SIG-M5 (cell line): ENCODE measurements around the gene TPST2.

Experiments
- DNase-seq: peaks from one replicate; lab custom pipeline; 2025; lab: John Stamatoyannopoulos, UW

The TPST2 gene

DNA sequence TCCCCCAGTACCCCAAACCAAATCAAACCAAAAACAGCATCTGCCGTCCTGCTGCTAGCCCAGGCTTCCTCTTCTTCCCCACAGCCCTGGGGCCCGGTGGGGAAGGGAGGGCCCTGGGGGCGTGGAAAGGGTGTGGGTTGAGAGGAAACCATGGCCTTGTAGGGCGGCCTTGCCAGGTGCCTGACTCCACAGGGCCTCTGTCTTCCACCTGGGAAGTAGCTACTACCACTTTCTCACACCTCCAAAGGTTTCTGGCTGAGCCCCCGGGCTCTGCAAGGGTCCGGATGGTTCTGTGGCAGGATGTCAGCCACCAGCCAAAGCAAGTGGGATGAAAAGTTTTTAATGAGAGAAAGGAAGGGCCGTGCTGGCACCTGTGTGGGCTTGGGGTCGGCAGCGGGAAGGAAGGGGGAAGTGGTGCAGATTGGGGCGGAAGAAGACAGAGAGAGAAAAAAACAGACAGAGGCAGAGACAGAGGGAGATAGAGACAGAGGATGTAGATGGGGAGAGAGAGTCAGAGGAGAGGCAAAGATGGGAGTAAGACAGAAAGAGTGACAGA lies 10.5 kb downstream of the TPST2 start:
- DNase-seq = no peak

DNA sequence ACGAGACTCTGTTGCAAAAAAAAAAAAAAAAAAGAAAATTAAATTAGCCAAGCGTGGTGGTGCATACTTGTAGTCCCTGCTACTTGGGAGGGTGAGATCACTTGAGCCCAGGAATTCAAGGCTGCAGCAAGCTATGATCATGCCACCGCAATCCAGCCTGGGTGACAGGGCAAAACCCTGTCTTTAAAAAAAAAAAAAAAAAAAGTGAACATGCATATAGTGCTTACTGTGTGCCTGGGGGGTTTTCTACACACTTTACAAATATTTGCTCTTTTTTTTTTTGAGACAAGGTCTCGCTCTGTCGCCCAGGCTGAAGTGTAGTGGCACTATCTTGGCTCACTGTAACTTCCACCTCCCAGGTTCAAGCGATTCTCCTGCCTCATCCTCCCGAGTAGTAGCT lies 12.9 kb downstream of the TPST2 start:
- no peak for DNase-seq

DNA sequence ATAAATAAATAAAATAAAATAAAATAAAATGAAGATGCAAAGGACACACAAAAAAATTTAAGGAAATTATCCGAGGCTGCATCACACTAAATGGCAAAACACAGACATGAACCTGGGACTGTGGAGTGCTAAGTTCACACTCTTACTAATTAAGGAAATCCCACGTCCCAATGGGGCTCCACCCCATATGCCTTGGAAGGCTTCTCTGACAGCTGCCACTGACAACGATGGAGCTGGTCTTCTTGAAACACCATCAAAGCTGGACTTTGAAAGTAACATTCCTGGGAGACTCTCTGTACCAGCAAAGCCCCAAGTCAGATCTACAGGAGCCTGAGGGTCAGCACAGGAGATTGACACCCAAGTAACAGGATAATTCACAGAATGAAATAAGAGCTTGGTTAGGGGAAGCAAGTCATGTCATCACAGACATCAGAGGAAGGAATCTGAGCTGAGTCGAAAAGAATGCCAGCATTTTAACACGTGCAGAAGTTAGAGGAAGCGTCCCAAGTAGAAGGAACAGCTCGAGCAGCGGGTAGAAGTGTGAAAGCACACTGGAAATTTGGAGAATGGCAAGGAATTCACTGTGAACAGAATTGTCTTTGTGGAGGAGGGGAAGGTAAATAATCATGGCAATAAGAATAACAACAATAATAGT lies 13.8 kb downstream of the TPST2 start:
- no peak for DNase-seq

DNA sequence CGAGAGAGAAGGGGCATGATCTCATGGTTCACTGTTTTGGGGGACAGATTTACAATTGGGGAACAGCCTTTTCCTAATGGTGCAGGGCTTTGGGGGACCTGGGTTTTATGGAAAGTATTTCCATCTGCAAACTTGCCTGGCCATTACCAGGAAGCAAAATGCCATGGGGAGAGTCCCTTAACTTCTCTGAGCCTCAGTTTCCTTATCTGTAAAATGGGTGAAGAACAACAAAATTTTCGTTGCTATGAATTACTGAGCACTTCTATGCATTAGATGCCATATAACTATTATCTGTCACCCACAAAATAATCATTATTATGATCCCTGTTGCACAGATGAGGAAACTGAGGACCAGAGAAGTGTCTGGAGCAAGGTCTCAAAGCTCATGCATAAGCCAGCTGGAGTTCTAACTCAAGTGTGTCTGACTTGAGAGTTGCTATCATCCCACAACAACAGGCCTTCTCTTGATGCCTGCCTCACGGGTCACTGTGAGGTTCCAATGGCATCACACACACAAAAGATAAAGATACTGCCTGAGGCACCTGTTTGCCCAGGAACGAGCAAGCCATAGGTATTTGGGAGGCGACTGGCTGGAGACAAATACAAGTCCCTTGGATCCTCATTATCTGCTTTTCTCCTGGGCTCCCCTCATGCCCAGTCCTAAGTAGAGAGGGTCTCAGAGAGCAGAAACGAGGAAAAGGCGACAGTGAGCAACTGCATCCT lies 15.8 kb downstream of the TPST2 start:
- no peak for DNase-seq

DNA sequence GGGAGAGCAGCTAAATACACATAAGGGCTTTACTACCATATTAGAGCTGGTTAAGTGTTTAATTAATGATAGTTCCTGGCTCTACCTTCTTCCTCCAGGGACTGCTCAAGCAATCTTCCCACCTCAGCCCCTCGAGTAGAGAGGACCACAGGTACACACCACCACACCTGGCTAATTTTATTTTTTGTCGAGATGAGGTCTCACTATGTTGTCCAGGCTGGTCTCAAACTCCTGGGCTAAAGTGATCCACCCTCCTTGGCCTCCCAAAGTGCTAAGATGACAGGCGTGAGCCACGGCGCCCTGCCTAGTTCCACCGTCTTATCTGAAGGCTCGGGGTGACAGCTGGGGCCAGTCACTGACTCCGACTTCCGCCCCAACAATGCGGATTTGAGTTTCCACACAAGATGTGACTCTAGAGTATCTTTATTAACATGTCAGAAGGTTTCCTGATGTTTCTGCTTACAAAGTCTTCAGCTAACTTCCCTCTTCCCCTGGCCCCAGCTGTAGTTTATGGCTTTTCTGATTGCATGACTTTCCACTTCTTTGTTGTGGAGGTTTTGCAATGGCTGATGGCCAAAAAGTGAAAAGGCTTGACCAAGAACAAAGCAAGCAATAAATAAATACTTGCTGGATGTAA lies 16.8 kb downstream of the TPST2 start:
- peak; percentile 56 for DNase-seq

DNA sequence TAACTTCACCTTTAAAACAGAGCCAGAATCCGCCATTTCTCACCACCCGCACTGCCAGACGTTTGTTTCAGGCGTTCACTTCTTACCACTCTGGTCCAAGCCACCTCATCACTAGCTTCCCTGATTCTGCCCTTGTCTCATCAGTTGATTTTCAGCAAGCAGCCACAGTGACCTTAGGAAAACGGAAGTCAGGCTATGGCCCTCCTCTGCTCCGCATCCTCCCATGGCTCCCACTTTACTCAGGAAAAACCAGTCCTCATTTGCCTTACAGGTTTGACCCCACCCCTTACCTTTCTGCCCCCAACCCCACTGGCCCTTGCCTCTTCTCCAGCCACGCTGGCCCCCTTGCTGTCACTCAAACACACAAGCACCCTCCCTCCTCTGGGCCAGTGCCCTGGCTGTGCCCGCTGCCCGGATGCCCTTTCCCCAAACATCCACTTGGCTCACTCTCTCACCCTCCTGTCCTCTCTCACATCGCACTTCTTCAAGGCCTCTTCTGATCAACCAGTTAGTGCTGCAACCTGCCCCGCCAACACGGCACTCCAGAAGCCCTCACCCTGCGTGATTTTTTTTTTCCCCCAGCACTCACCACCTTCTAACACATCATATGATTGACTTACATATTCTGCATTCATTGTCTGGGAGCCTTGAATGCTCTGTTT lies 18.9 kb downstream of the TPST2 start:
- no peak for DNase-seq

DNA sequence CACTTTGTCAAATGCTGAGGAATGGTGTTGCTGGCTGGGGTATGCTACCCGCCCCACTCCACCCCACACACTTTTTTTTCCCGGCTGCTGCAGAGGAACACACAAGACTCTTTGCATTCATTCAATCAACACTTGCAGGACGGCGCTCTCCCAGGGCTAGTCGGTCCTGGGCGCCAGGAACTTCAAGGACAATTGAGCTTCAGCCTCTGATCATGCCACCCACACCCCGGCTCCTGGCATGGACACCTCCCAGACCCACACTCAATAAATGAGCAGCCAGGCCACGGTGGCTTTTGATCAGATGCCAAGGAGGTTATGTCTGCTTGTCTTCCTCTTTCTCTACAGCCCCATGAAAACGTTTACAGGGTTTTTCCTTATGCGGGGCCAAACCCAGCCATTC lies 19.8 kb downstream of the TPST2 start:
- no peak for DNase-seq

DNA sequence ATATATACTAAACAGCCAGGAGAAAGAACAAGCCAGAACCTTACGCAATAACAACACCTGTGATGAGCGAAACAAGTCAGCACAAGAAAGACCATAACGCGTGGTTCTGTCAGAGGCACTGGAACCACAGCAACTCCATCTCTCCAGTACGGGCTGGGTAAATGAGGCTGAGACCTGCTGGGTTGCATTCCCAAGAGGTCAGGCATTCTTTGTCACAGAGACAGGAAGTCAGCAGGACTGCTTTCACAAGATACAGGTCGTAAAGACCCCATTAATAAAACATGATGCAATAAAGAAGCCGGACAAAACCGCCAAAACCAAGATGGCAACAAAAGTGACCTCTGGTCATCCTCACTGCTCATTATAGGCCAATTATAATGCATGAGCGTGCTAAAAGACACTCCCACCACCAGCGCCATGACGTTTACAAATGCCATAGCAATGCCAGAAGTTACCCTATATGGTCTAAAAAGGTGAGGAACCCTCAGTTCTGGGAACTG lies 21.7 kb downstream of the TPST2 start:
- DNase-seq = no peak

DNA sequence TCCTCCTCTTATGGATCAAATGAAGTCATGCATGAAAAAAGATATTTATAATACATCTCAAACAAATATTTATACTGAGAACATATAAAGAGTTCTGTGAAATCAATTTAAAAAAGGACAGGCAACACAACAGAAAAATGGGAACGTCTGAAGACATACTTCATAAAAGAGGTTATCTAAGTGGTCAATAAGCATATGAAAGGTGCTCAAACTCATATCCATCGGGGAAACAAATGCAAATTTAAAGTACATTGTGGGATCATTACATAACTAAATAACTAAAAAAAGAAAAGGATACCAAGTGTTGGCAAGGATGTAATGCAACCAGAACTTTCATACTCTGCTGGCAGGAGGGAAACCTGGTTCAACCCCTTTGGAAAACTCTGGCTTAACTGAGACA lies 22.3 kb downstream of the TPST2 start:
- DNase-seq = no peak

DNA sequence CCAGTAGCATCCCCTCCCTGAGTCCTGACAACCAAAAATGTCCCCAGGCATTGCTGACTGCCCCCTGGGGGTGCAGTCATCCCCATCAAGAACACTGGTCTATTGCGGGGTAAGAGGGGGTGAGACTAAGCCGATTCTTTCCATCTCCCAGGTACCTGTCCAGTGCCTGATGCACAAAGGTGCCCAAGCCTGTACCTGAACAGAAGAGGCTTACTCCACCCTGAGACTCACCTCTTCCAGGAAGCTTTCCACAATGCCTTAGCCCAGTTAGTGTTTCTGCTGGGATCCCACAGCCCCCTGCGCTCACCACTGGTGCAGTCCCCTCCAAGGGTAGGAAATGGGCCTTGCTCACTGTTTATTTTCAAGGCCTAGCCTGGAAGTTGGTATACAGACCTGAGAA lies 22.9 kb downstream of the TPST2 start:
- no peak for DNase-seq

DNA sequence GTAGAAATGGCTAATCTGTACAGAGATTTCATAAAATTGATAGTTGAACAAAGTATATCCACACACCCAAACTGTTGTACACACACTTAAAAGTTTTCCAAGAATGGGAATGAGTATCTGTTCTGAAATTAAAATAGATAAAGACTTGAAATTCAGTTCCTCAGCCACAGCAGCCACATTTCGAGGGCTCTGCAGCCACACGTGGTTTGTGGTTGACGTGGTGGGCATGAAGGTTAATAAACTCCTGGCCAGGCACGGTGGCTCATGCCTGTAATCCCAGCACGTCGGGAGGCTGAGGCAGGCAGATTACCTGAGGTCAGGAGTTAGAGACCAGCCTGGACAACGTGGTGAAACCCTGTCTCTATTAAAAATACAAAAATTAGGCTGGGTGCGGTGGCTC lies 24.0 kb downstream of the TPST2 start:
- no peak for DNase-seq

DNA sequence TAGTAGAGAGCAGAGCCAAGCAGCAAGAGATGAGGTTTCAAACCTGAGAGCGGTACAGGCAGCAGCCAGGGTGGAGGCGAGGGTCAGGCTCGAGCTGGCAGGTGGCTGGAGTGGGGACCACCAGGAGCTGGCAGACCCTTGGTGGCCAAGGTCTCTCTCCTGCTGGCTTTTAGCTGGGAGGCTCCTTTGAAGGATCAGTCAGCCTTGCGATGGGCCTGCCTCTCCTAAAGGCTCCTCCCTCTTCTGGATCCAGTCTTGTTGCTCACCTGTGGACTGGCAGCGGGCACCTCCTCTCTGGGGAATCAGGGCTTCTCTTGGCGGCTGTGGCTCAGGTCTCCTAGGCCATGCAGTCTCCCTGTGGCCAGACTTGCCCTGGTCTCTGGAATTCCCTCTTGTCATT lies 24.8 kb downstream of the TPST2 start:
- no peak for DNase-seq

DNA sequence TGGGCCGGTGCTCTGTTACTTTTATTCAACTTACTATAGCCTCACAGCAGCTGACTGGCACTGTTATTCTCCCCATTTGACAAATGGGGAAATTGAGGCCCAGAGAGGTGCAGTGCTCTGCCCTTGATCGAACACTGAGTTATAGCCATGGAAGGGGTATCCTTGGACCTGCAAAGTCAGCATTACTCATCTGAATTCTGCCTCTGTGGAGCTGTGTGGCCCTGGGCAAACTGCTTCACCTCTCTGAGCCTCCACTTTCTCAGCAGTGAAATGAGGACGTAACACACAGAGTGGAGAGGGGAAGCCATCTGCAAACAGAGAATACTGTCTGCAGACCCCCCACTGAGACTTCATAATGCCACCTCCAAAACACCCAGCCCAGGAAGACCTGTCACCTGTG lies 25.3 kb downstream of the TPST2 start:
- DNase-seq = no peak

DNA sequence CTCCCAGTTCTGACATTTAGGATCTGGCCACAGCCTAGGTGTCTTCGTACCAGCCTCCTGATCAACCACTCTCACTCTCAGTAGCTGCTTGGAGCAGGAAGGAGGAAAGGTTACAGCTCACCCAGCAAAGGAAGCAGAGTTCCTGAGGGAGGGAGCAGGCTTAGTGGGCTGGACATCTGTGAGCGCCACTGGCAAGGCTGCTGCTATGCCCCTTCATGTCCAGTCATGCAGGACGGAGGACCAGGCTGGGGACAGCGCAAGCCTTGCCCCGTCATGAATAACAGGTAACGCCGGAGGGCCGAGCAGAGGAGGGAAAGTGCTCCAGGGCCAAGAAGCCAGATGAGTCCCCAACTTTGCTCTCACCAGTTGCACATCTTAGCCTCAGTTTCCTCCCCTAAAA lies 25.8 kb downstream of the TPST2 start:
- DNase-seq = no peak

DNA sequence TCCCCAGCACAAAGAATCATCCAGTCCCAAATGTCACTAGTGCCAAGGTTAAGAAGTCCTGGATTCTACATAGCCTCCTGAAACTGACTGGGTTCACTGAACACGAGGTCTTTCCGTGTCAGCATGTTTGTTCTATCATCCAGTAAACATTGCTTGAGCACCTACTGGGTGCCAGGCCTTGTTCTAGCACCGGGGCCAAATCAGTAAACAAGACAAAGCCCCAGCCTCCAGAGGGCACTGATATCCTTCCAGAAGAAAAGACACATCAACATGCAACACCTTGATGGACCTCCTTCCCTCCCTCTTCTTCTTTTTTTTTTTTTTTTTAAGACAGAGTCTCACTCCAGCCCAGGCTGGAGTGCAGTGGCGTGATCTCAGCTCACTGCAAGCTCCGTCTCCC lies 26.9 kb downstream of the TPST2 start:
- DNase-seq = no peak

DNA sequence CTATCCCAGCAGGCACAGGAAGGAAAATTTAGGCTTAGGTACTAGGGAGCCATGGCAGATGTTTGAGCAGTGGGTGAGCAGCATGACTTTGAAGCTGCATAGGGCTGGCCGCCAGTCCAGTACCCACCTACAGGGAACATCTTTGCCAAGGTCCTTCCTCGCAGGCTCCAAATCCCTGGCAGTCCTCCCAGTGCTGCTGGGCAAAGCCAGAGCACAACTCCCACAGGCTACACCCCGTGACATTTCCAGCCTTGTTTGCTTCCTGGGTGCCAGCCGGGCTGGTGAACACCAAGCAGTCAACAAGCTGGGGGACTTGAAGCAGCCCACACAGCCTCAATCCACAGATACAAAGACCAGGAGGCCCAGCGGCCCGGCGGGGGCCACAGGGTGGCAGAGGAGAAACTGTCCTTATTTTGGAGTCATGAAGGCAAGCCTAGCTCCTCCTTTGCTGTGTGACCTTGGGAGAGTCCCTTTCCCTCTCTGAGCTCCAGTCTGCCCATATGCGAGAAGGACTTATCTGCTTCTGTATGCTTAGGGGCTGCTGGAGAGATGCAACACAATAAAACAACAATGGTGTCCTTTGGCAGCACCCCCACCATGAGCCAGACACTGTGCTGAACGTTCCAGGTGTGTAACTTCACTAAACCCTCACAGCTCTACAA lies 28.0 kb downstream of the TPST2 start:
- no peak for DNase-seq

DNA sequence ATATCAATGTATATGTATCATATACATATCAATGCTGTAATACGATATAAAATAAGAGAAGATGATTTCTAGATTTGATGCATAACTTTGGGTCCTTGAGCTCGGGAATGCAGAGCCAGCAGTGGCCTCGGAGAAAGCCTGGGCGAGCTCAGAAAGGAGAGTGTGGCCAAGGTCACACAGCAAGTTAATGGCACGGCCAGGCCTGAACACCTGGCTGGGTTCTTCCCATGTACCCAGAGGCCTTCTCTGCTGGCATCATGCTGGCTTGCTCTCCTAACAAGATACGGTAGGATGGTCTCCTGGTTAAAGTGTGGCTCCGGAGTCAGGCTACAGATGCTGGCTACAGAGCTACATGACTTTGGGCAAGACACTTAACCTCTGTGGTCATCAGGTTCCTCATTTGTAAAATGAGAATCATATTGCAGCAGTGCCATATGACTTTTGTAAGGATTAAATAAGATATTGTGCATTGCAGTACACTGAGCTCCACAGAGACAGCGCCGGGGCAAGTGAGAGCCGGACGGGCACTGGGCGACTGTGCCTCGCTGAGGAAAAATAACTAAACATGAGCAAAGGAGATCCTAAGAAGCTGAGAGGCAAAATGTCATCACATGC lies 29.9 kb downstream of the TPST2 start:
- DNase-seq = no peak

DNA sequence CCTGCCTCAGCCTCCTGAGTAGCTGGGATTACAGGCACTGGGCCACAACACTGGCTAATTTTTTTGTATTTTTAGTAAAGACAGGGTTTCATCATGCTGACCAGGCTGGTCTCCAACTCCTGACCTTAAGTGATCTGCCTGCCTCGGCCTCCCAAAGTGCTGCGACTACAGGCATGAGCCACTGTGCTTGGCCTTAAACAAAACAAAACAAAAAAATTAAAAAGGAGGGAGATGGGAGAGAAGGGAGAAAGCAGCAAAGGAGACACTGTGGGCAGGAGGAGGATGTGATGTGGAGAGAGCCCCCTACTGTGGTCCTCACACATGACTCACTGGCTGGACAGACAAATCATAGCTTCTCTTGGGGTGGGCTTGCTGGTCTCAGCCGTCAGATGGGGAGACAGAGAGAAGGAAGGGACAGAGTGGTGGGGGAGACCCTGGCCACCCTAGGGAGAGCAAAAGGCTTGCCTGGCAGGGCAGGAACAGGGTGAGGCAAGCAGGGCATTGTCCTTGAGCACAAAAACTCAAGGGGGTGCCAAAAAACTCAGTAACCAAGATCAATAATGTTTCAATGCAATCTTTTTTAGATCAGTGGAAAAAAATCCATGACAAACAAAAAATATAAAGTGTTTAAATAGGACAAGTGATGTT lies 31.6 kb downstream of the TPST2 start:
- DNase-seq = no peak

DNA sequence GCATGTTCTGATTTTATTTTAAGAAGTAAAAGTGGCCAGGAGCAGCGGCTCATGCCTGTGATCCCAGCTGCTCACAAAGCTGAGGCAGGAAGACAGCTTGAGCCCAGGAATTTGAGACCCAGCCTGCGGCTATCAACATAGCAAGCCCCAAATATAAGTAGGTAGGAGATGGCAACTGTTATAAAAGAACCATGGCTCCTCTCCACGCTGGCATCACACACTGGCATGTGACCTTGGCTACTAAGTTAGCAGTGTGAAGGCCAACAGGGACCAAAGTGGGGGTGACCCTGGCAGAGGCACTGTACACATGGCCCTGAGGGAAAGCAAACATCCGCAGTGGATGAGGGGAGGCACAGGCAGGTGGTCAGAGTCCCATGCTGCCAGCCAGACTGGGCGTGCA lies 33.0 kb downstream of the TPST2 start:
- DNase-seq = no peak

DNA sequence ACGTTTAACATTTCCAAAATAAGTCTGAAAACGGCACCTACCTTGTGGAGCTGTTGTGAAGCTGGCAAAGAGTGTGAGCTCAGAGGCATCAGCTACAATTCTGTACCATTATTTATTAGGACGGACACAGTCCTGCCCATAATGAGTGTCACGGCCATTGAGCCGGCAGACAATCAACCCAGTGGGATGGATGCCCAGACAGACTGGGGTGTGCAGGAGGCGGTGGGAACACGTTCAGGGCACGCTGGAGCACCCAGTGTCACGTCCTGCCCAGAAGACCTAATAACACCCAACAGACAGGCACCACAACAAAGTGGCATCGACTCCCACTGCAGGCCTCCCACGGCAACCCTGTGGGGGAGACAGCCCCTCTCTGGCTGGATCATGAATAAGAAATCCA lies 34.5 kb downstream of the TPST2 start:
- DNase-seq = no peak

DNA sequence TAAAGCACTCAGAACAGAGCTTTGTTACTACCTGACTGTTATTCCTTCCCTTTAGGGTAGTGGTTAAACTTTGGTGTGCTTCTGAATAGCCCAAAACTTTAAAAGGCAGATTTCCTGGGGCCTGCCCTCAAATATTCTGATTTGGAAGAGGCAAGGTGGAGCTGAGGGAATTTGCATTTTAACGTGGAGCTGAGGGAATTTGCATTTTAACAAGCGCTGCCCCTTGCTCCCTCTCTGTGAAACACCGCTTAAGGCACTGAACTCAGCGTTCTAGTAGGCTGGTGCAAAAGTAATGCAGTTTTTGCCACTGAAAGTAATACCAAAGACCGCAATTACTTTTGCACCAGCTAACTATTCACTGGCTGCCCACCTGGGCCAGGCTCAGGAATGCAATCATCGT lies 35.0 kb downstream of the TPST2 start:
- DNase-seq = no peak
